Neutrophil (primary cell): ENCODE data around the gene B3GALT6.

ENCODE experiments used
- H3K27ac ChIP-seq: fragments of 200-600 bp; sonication (generic); 2 replicates; pipeline ENCODE4 v1.5.1; 2016; ENCODE audit warnings: mild to moderate bottlenecking, moderate library complexity
- H3K27me3 ChIP-seq: fragments of 200-600 bp; sonication (generic); 2 replicates; pipeline ENCODE4 v1.6.0; 2016; ENCODE audit warnings: mild to moderate bottlenecking
- H3K36me3 ChIP-seq: fragments of 200-600 bp; sonication (generic); 2 replicates; pipeline ENCODE4 v1.5.1; 2017
- H3K4me1 ChIP-seq, 2 experiments: fragments of 200-600 bp in 1 of 2; sonication (generic) in 1 of 2; 1 replicate in 1 of 2; 2 replicates in 1 of 2; pipeline versions ENCODE4 v1.5.1 to v1.6.1; 2013 to 2016; ENCODE audit warnings: low read depth in 1 of 2, low read length in 1 of 2, mild to moderate bottlenecking in 1 of 2, moderate library complexity in 1 of 2; ENCODE audit not compliant: control insufficient read depth in 1 of 2, insufficient read depth in 1 of 2
- H3K4me3 ChIP-seq, 2 experiments: fragments of 200-600 bp in 1 of 2; sonication (generic) in 1 of 2; 1 replicate in 1 of 2; 2 replicates in 1 of 2; pipeline ENCODE4 v1.5.1; 2013 to 2016; ENCODE audit warnings: low read depth in 1 of 2, low read length in 1 of 2, mild to moderate bottlenecking in 1 of 2, moderate library complexity in 1 of 2
- H3K9me3 ChIP-seq: fragments of 200-600 bp; sonication (generic); 2 replicates; pipeline ENCODE4 v1.5.1; 2016
- CTCF ChIP-seq: fragments of 200-600 bp; sonication (generic); IDR thresholded peaks from 2 replicates; pipeline ENCODE4 v1.5.1; 2016; ENCODE audit warnings: antibody characterized with exemption

The B3GALT6 gene

GRCh38 chr1:1242461-1243265, 10.6 kb downstream of the B3GALT6 start:
- H3K27ac ChIP-seq, result no peak overlapping the region
- peaks cover 57% of the 10 kb centered on the region for H3K27me3 ChIP-seq
- H3K36me3 ChIP-seq, result no peaks in the 10 kb centered on the region
- no peak overlapping the region for H3K4me3 ChIP-seq
- no peaks in the 10 kb centered on the region for H3K4me1 ChIP-seq
- no peaks in the 10 kb centered on the region for H3K9me3 ChIP-seq
- TF ChIP-seq CTCF, result no peak

- H3K4me3 ChIP-seq, result no peak overlapping the region
- H3K4me1 ChIP-seq, result no peaks in the 10 kb centered on the region
- H3K36me3 ChIP-seq, result no peaks in the 10 kb centered on the region
- H3K27me3 ChIP-seq, result peaks cover 57% of the 10 kb centered on the region
- no peak for TF ChIP-seq CTCF
- H3K9me3 ChIP-seq, result no peaks in the 10 kb centered on the region
- no peak overlapping the region for H3K27ac ChIP-seq
Observed at GRCh38 chr1:1243266-1243660, 11.2 kb downstream of the B3GALT6 start.

- H3K27ac ChIP-seq, result no peak overlapping the region
- no peak for TF ChIP-seq CTCF
- H3K36me3 ChIP-seq, result no peaks in the 10 kb centered on the region
- H3K9me3 ChIP-seq, result no peaks in the 10 kb centered on the region
- H3K4me1 ChIP-seq, result no peaks in the 10 kb centered on the region
- no peak overlapping the region for H3K4me3 ChIP-seq
- peaks cover 56% of the 10 kb centered on the region for H3K27me3 ChIP-seq
Observed at GRCh38 chr1:1243807-1244191, 11.8 kb downstream of the B3GALT6 start.

GRCh38 chr1:1244192-1244811, 12.3 kb downstream of the B3GALT6 start:
- peaks cover 51% of the 10 kb centered on the region for H3K27me3 ChIP-seq
- TF ChIP-seq CTCF, result no peak

GRCh38 chr1:1245178-1245816, 13.3 kb downstream of the B3GALT6 start:
- H3K9me3 ChIP-seq, result no peaks in the 10 kb centered on the region
- no peaks in the 10 kb centered on the region for H3K4me1 ChIP-seq
- H3K27me3 ChIP-seq, result peaks cover 42% of the 10 kb centered on the region
- H3K27ac ChIP-seq, result no peak overlapping the region
- H3K4me3 ChIP-seq, result no peak overlapping the region
- H3K36me3 ChIP-seq, result no peaks in the 10 kb centered on the region
- no peak for TF ChIP-seq CTCF

More at GRCh38 chr1:1244192-1244811, 12.3 kb downstream of the B3GALT6 start:
- no peaks in the 10 kb centered on the region for H3K4me1 ChIP-seq
- no peak overlapping the region for H3K4me3 ChIP-seq
- no peak overlapping the region for H3K27ac ChIP-seq
- no peaks in the 10 kb centered on the region for H3K36me3 ChIP-seq
- no peaks in the 10 kb centered on the region for H3K9me3 ChIP-seq
